Non-pigmented ciliary epithelial cell (primary cell): ENCODE measurements around the gene CBX4.

ENCODE experiments used
- DNase-seq: peaks from one replicate; pipeline ENCODE4 v3.0.0-alpha.2; 2010; ENCODE audit warnings: low read depth

Gene CBX4

DNA sequence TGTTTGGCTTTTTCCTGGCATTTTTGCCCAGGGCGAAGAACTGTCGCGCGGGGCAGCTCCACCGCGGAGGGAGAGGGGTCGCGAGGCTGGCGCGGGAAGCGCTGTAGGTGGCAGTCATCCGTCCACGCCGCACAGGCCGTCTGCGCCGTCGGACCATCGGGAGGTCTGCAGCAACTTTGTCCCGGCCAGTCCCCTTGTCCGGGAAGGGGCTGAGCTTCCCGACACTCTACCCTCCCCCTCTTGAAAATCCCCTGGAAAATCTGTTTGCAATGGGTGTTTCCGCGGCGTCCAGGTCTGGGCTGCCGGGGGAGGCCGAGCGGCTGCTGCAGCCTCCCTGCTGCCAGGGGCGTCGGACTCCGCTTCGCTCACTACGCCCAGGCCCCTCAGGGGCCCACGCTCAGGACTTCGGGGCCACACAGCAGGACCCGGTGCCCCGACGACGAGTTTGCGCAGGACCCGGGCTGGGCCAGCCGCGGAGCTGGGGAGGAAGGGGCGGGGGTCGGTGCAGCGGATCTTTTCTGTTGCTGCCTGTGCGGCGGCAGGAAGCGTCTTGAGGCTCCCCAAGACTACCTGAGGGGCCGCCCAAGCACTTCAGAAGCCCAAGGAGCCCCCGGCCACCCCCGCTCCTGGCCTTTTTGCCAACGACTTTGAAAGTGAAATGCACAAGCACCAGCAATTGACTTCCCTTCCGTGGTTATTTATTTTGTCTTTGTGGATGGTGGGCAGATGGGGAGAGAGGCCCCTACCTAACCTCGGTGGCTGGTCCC is 2.3 kb upstream of the CBX4 start:
- DNase-seq, result no peak

DNA sequence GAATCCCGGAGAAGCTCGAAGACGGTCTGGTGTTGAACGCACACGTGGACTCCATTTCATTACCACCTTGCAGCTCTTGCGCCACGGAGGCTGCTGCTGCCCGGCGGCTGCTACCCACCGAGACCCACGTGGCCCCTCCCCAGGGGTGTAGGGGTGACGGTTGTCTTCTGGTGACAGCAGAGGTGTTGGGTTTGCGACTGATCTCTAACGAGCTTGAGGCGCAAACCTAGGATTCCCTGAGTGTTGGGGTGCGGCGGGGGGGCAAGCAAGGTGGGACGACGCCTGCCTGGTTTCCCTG is 1.7 kb upstream of the CBX4 start:
- no peak for DNase-seq

DNA sequence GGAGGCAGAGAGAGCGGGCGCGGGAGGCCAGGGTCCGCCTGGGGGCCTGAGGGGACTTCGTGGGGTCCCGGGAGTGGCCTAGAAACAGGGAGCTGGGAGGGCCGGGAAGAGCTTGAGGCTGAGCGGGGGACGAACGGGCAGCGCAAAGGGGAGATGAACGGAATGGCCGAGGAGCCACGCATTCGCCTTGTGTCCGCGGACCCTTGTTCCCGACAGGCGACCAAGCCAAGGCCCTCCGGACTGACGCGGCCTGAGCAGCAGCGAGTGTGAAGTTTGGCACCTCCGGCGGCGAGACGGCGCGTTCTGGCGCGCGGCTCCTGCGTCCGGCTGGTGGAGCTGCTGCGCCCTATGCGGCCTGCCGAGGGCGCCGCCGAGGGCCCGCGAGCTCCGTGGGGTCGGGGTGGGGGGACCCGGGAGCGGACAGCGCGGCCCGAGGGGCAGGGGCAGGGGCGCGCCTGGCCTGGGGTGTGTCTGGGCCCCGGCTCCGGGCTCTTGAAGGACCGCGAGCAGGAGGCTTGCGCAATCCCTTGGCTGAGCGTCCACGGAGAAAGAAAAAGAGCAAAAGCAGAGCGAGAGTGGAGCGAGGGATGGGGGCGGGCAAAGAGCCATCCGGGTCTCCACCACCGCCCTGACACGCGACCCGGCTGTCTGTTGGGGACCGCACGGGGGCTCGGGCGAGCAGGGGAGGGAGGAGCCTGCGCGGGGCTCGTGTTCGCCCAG is 1.2 kb upstream of the CBX4 start:
- no peak for DNase-seq

DNA sequence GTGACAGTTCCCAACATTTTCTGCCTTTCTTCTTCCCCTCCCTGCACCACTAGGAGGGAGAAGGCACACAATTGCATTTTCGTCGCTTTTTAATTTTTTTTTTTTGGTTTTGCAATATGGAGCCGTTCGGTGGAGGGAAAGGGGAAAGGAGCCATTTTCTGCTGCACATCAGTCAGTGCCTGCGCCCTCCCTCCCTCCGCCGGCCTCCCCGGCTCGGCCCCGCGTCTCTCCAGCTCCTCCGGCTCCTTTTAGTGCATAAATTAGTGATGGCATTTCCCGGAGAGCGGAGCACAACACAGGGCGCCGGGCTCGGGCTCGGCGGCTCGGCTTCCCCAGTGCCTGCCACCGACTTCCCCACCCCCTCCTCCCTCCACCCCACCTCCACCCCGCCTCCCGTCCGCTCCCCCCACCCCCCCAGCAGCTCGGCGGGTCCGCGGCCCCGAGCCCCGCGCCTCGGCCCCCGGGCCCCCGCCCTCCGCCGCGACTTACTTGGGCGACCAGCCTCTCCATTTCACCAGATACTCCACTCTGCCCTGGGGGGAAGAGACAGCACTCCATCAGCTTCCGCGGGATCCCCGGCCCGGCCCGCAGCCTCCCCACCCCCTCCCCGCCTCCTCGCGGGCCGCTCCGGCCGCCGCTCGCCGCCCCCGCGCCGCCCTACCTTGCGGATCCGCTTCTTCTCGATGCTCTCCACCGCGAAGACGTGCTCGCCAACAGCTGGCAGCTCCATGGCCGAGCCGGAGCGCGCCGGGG is 542 bp downstream of the CBX4 start:
- DNase-seq, result no peak

GRCh38 chr17:79837888-79838521 is 1.2 kb downstream of the CBX4 start:
- no peak for DNase-seq

GRCh38 chr17:79836972-79837887 is 2.0 kb downstream of the CBX4 start:
- DNase-seq, result no peak

DNA sequence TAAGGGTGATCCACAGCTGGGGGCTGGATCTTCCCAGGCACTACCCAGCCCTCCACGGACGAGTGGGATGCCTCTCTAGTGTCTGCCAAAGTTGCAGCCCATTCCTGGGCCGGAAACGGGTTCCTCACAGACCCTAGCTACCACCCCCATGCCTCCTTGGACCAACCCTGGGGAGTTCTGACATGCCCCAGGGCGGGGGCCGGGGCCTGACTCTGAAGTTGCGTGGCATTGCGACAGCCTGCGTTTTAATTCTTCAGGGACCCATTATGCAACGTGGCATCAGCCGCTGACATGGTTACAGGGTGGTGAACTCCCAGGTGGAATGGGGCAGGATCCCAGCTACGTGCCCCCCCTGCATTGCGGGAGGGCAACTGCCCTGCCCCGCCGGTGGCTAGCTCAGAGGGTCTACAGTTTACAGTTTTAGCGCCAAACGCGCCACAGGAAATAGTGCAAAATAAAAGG is 2.7 kb downstream of the CBX4 start:
- no peak for DNase-seq

GRCh38 chr17:79835953-79836509 is 3.2 kb downstream of the CBX4 start:
- DNase-seq, result no peak

GRCh38 chr17:79835470-79835899 is 3.8 kb downstream of the CBX4 start:
- no peak for DNase-seq

GRCh38 chr17:79834565-79835469 is 4.4 kb downstream of the CBX4 start:
- no peak for DNase-seq

- no peak for DNase-seq
These were observed 5.3 kb downstream of the CBX4 start for GRCh38 chr17:79833744-79834564.

DNA sequence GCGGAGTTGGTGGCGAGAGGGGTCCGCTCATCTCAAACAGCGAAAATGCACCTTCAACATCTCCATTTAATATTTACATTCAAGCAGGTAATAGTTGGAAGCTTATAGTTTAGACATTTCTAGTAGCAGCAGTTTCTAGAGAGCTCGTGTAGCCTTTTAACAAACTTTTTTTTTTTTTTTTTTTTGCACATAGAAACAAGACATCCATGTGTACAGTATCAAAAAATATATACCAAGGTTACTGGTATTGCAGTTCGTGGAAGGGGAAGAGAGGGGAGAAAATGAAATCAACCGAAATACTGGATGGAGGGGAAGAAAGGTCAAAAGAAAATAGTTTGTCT is 6.2 kb downstream of the CBX4 start:
- DNase-seq, result no peak

GRCh38 chr17:79832218-79833109 is 6.8 kb downstream of the CBX4 start:
- DNase-seq, result no peak

DNA sequence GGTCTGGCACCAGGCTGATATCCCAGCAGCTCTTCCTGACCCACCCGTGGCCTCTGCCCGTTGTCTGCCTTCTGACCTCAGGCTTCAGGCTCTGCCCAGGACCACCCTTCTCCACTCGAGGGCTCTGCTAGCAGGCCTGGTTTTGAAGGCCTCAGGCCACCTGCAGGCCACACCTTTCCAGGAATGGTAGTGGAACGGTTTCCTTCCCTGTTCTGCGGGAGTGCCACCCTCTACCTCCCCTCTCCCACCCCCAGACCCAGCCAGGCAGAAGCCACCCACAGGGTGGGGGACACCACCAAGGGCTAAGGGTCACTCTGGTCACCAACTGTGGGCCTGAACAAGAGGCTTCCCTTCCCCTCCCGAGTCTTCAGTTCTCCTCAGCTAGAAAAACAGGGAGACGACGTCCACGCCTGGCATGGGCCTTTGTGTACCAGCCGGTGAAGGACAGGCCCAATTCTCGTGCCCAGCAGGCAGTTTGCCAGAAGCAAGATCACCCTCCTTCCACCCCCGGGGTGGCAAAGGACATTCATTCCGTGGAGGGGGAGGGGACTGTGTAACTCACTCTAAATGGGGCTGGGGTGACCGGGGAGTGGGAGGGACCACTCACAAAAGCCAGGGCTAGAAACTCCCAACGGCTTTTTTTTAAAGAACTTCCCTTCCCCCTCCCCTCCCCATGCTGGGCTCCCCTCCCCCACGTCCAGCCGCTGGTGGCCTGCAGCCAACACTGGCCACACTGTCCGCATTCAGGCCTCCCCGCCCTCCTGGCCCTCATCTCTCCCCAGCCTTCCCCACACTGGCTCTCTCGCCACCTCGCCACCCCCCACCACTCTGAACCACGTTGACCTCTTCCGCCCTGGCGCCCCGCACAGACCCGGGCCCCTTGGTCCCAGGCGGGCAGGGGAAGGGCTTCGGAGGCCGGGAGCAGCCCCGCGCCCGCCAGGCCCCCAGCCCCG is 7.7 kb downstream of the CBX4 start:
- DNase-seq, result no peak

GRCh38 chr17:79830763-79831264 is 8.4 kb downstream of the CBX4 start:
- no peak for DNase-seq

- DNase-seq, result no peak
These were observed 8.9 kb downstream of the CBX4 start for GRCh38 chr17:79830303-79830702.

DNA sequence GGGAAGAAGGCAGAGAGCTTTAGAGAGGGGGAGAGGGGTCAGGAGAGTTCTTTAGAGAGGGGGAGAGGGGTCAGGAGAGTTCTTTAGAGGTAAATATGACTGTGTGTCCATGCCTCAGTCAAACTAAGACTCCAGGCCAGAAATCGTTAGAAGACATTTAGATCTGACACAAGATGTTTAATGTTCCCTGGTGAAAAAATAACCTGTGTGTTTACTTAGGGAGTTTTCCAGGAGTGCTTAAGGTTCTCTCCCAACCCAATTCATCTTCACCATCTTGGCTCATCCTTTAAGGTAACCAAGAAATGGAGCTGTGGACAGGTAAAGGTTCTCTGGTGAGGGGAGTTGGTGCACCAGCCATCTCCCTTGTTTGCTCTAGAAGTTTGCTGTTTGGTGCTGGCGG is 9.8 kb downstream of the CBX4 start:
- DNase-seq, result no peak
